Thyroid gland (tissue), 4 donors: ENCODE measurements around the gene CPXM2. TPM values are rescaled to one million over a fixed set of nuclear protein-coding genes. Genes with fewer than 3 reads are reported as not detected.

Source experiments
- DNase-seq, 2 donors: peaks; one replicate each; pipeline ENCODE4 v3.0.0-alpha.2; 2019
- H3K27ac ChIP-seq, 3 donors: fragments of 200-600 bp; sonication (generic); 1 replicate in 2 of 3; 2 replicates in 1 of 3; pipeline ENCODE4 v1.5.1; 2016 to 2019; ENCODE audit warnings: mild to moderate bottlenecking in 1 of 3, moderate library complexity in 1 of 3
- H3K27me3 ChIP-seq: fragments of 200-600 bp; sonication (generic); one replicate; pipeline ENCODE4 v1.5.1; 2019
- H3K36me3 ChIP-seq, 2 donors: fragments of 200-600 bp; sonication (generic); one replicate each; pipeline ENCODE4 v1.5.1; 2016 to 2019
- H3K4me1 ChIP-seq, 2 donors: fragments of 200-600 bp; sonication (generic); one replicate each; pipeline ENCODE4 v1.5.1; 2017 to 2019
- H3K4me3 ChIP-seq, 3 donors: fragments of 200-600 bp; sonication (generic); replicated peaks in 1 of 3; 1 replicate in 2 of 3; 2 replicates in 1 of 3; pipeline ENCODE4 v1.5.1; 2016; ENCODE audit warnings: mild to moderate bottlenecking in 1 of 3
- H3K9me3 ChIP-seq: fragments of 200-600 bp; sonication (generic); one replicate; pipeline ENCODE4 v1.5.1; 2017
- CTCF ChIP-seq, 6 experiments: fragments of 200-600 bp in 3 of 6; fragments of 450-650 bp in 3 of 6; sonication (generic) in 3 of 6; IDR thresholded peaks; one replicate each; pipeline ENCODE4 v1.5.1; 2016 to 2019; ENCODE audit warnings: antibody characterized with exemption in 6 of 6, mild to moderate bottlenecking in 2 of 6, inconsistent platforms in 1 of 6, moderate library complexity in 1 of 6
- POLR2A ChIP-seq, 2 donors: fragments of 450-650 bp; IDR thresholded peaks; one replicate each; pipeline ENCODE4 v1.6.1; 2017; ENCODE audit warnings: antibody characterized with exemption in 2 of 2, mild to moderate bottlenecking in 2 of 2, moderate library complexity in 1 of 2
- WGBS, 2 donors: methylation state at CpG; one replicate each; pipeline ENCODE4 v1.1.5; 2017; 5-methylcytosine and 5-hydroxymethylcytosine counted together
- intact Hi-C: fragments of 100-400 bp; cut with DNase I; formaldehyde crosslinking; loops from one replicate; pipeline ENCODE4 v1.15.1; 2023
- total RNA-seq, 4 donors: library from RNA; depleted of rRNA; stranded (reverse); fragments of >200 nt; gene quantifications; one replicate each; pipeline ENCODE4 v1.2.3, GENCODE V29; 2016

CPXM2 gene
- total RNA-seq, 4 donors from 2014 or later, result 6.3 to 11.6 (median 8.5) TPM

- Histone ChIP-seq H3K36me3 (no peaks in the 10 kb centered on the region), H3K4me1 (peaks cover 0 to 5% of the 10 kb centered on the region in 2 donors), H3K9me3 (no peaks in the 10 kb centered on the region), H3K4me3 (no peak overlapping the region), H3K27ac (no peak overlapping the region), H3K27me3 (no peaks in the 10 kb centered on the region)
- TF ChIP-seq CTCF (IDR thresholded peaks at IDR 0.05), result no peak
- no peak for TF ChIP-seq POLR2A (IDR thresholded peaks at IDR 0.05)
- intact Hi-C loops, result no loop called here
- 39 to 40% methylated on average over 5 of the region's 5 CpGs for WGBS, 2 donors
- no peak for DNase-seq
Measured at GRCh38 chr10:123835575-123835974, 56.0 kb downstream of the CPXM2 start.

GRCh38 chr10:123833170-123833850 lies 58.3 kb downstream of the CPXM2 start:
- intact Hi-C loops, result no loop called here
- DNase-seq, result no peak
- TF ChIP-seq CTCF (IDR thresholded peaks at IDR 0.05) (no peak), POLR2A (IDR thresholded peaks at IDR 0.05) (no peak)
- no peaks in the 10 kb centered on the region for H3K27me3 ChIP-seq
- peaks cover 0 to 5% of the 10 kb centered on the region in 2 donors for H3K4me1 ChIP-seq
- H3K4me3 ChIP-seq, result no peak overlapping the region
- WGBS, 2 donors, result 93 to 94% methylated on average over 9 to 10 of the region's 10 CpGs
- no peaks in the 10 kb centered on the region for H3K9me3 ChIP-seq
- H3K27ac ChIP-seq, result no peak overlapping the region
- no peaks in the 10 kb centered on the region for H3K36me3 ChIP-seq

GRCh38 chr10:123831259-123831658 lies 60.3 kb downstream of the CPXM2 start:
- intact Hi-C loops, result no loop called here
- H3K36me3 ChIP-seq, result no peaks in the 10 kb centered on the region
- H3K27me3 ChIP-seq, result no peaks in the 10 kb centered on the region
- no peaks in the 10 kb centered on the region for H3K9me3 ChIP-seq
- no peak overlapping the region for H3K4me3 ChIP-seq
- TF ChIP-seq POLR2A (IDR thresholded peaks at IDR 0.05) (no peak), CTCF (IDR thresholded peaks at IDR 0.05) (no peak)
- no peak overlapping the region for H3K27ac ChIP-seq
- DNase-seq, result no peak
- WGBS, 2 donors, result 85 to 87% methylated on average over 3 of the region's 3 CpGs
- peaks cover 0 to 5% of the 10 kb centered on the region in 2 donors for H3K4me1 ChIP-seq

- no peaks in the 10 kb centered on the region for H3K9me3 ChIP-seq
- intact Hi-C loops, result no loop called here
- no peaks in the 10 kb centered on the region for H3K36me3 ChIP-seq
- DNase-seq, result no peak
- WGBS, 2 donors, result 23 to 25% methylated on average over 2 of the region's 2 CpGs
- no peaks in the 10 kb centered on the region for H3K27me3 ChIP-seq
- TF ChIP-seq POLR2A (IDR thresholded peaks at IDR 0.05) (no peak), CTCF (IDR thresholded peaks at IDR 0.05) (no peak)
- no peak overlapping the region for H3K27ac ChIP-seq
- H3K4me1 ChIP-seq, result no peaks in the 10 kb centered on the region
- no peak overlapping the region for H3K4me3 ChIP-seq
Measured at GRCh38 chr10:123821136-123821535, 70.5 kb downstream of the CPXM2 start.

- Histone ChIP-seq H3K27me3 (no peaks in the 10 kb centered on the region), H3K4me1 (no peaks in the 10 kb centered on the region), H3K36me3 (no peaks in the 10 kb centered on the region), H3K27ac (no peak overlapping the region), H3K4me3 (no peak overlapping the region), H3K9me3 (no peaks in the 10 kb centered on the region)
- intact Hi-C loops, result no loop called here
- TF ChIP-seq POLR2A (IDR thresholded peaks at IDR 0.05) (no peak), CTCF (IDR thresholded peaks at IDR 0.05) (no peak)
- no peak for DNase-seq
Measured at GRCh38 chr10:123809632-123810031, 82.0 kb downstream of the CPXM2 start.
